ENCODE data around the gene OBP2A. TPM values are rescaled to one million over a fixed set of nuclear protein-coding genes. Genes with fewer than 3 reads are reported as not detected.

Gene OBP2A
- total RNA-seq, 4 donors from 2014 or later, result not detected

- Histone ChIP-seq H3K4me1 (no peaks in the 10 kb centered on the region), H3K4me3 (no peak overlapping the region), H3K27me3 (peaks cover 38% of the 10 kb centered on the region), H3K36me3 (no peaks in the 10 kb centered on the region), H3K9me3 (peaks cover 0 to 11% (median 0%) of the 10 kb centered on the region in 3 donors), H3K27ac (no peak overlapping the region)
- no peak for ATAC-seq
- WGBS, 2 donors (ENCODE audit: low coverage in 1 of 2), result 56 to 75% methylated on average over 2 to 3 of the region's 4 CpGs
- no peak for TF ChIP-seq EP300 (IDR thresholded peaks at IDR 0.05)
- TF ChIP-seq CTCF (IDR thresholded peaks at IDR 0.05), result no peak
- TF ChIP-seq POLR2A (IDR thresholded peaks at IDR 0.05), result no peak
- no peak for TF ChIP-seq POLR2AphosphoS5 (IDR thresholded peaks at IDR 0.05)
Measured at GRCh38 chr9:135554718-135555117, 8.8 kb downstream of the OBP2A start.

GRCh38 chr9:135555203-135555602 is 9.3 kb downstream of the OBP2A start:
- WGBS, 2 donors (ENCODE audit: low coverage in 1 of 2), result 73 to 83% methylated on average over 1 to 2 of the region's 5 CpGs

GRCh38 chr9:135555910-135556309 is 10.0 kb downstream of the OBP2A start:
- WGBS, 2 donors (ENCODE audit: low coverage in 1 of 2), result 64 to 69% methylated on average over 7 to 16 of the region's 16 CpGs

More at GRCh38 chr9:135555203-135555602, 9.3 kb downstream of the OBP2A start:
- H3K4me1 ChIP-seq, result no peaks in the 10 kb centered on the region
- no peak for ATAC-seq
- TF ChIP-seq POLR2AphosphoS5 (IDR thresholded peaks at IDR 0.05), result no peak
- TF ChIP-seq POLR2A (IDR thresholded peaks at IDR 0.05), result no peak
- TF ChIP-seq EP300 (IDR thresholded peaks at IDR 0.05), result no peak
- no peak for TF ChIP-seq CTCF (IDR thresholded peaks at IDR 0.05)
- H3K36me3 ChIP-seq, result no peaks in the 10 kb centered on the region
- H3K27me3 ChIP-seq, result peaks cover 40% of the 10 kb centered on the region
- peaks cover 0 to 11% (median 0%) of the 10 kb centered on the region in 3 donors for H3K9me3 ChIP-seq
- no peak overlapping the region for H3K27ac ChIP-seq
- H3K4me3 ChIP-seq, result no peak overlapping the region

GRCh38 chr9:135559606-135560005 is 13.7 kb downstream of the OBP2A start:
- H3K4me3 ChIP-seq, result no peak overlapping the region
- 27 to 44% methylated on average over 4 to 10 of the region's 11 CpGs for WGBS, 2 donors (ENCODE audit: low coverage in 1 of 2)
- H3K4me1 ChIP-seq, result no peaks in the 10 kb centered on the region
- no peaks in the 10 kb centered on the region for H3K36me3 ChIP-seq
- ATAC-seq, result no peak
- TF ChIP-seq POLR2A (IDR thresholded peaks at IDR 0.05) (no peak), CTCF (IDR thresholded peaks at IDR 0.05) (no peak), POLR2AphosphoS5 (IDR thresholded peaks at IDR 0.05) (no peak), EP300 (IDR thresholded peaks at IDR 0.05) (no peak)
- no peak overlapping the region for H3K27ac ChIP-seq
- peaks cover 66% of the 10 kb centered on the region for H3K27me3 ChIP-seq
- H3K9me3 ChIP-seq, result peaks cover 0 to 23% (median 0%) of the 10 kb centered on the region in 3 donors

More at GRCh38 chr9:135555910-135556309, 10.0 kb downstream of the OBP2A start:
- no peak for ATAC-seq
- Histone ChIP-seq H3K27me3 (peaks cover 42% of the 10 kb centered on the region), H3K9me3 (peaks cover 0 to 11% (median 0%) of the 10 kb centered on the region in 3 donors), H3K4me1 (no peaks in the 10 kb centered on the region), H3K36me3 (no peaks in the 10 kb centered on the region), H3K4me3 (no peak overlapping the region), H3K27ac (no peak overlapping the region)
- no peak for TF ChIP-seq POLR2A (IDR thresholded peaks at IDR 0.05)
- no peak for TF ChIP-seq CTCF (IDR thresholded peaks at IDR 0.05)
- TF ChIP-seq EP300 (IDR thresholded peaks at IDR 0.05), result no peak
- no peak for TF ChIP-seq POLR2AphosphoS5 (IDR thresholded peaks at IDR 0.05)

GRCh38 chr9:135561391-135562234 is 15.7 kb downstream of the OBP2A start, which contains the start of gene PAEP:
TSS of gene PAEP (plus strand) at chr9:135561756.
- no peaks in the 10 kb centered on the region for H3K4me1 ChIP-seq
- no CpG with 5 or more reads among the region's 20 CpGs for WGBS, 2 donors (ENCODE audit: low coverage in 1 of 2)
- TF ChIP-seq POLR2A (IDR thresholded peaks at IDR 0.05), result no peak
- TF ChIP-seq CTCF (IDR thresholded peaks at IDR 0.05), result no peak
- TF ChIP-seq EP300 (IDR thresholded peaks at IDR 0.05), result no peak
- ATAC-seq, result no peak
- peaks cover 86% of the 10 kb centered on the region for H3K27me3 ChIP-seq
- peaks cover 0 to 12% (median 0%) of the 10 kb centered on the region in 3 donors for H3K9me3 ChIP-seq
- H3K4me3 ChIP-seq, result no peak within 1 kb of the TSS
- no peak within 1 kb of the TSS for H3K27ac ChIP-seq
- H3K36me3 ChIP-seq, result no peaks in the 10 kb centered on the region

Measured in gastroesophageal sphincter (tissue), 4 donors.